Fibroblast of skin of right biceps (primary cell): ENCODE results near the gene SLC11A2.
"Not testable (repeated sequence)": the region's sequence is repeated elsewhere in the genome, so short reads cannot be mapped to it uniquely, and the experiment has no call there.

Experiments
- DNase-seq: peaks from one replicate; pipeline ENCODE4 v3.0.0-alpha.2; 2013

The SLC11A2 gene

GRCh38 chr12:50936821-50937530, 89.2 kb downstream of the SLC11A2 start:
- DNase-seq = no peak

DNA sequence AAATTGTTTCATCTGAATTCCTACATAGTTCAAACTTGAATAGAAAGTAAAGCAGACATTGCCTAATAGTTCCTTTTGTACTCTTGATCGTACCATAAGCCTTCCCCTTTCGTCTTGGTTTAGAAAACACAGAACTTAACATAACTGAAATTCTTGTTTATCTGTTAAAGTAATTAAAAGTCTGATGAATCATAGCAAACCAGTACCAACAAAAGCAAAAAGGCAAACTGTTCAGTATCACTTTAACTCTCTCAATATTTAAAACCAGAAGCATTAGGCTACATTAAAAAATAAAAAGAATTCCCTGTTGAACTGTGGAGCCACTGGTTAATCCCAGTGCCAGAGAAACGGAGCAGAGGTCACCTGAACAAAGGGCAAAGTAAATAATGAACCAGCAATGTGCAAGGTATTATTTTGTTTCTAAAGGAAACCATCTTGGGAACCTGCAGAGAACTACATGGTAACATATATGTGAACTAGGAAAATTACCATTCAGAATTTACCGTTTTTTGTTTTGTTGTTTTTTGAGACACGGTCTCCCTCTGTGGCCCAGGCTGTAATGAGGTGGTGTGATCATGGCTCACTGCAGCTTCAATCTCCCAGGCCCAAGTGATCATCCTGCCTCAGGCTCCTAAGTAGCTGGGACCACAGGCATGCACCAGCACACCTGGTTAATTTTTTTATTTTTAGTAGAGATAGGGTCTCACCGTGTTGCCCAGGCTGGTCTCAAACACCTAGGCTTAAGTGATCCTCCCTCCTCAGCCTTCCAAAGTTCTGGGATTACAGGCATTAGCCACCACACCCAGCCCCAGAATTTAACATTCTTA, 91.0 kb downstream of the SLC11A2 start:
- DNase-seq = no peak

DNA sequence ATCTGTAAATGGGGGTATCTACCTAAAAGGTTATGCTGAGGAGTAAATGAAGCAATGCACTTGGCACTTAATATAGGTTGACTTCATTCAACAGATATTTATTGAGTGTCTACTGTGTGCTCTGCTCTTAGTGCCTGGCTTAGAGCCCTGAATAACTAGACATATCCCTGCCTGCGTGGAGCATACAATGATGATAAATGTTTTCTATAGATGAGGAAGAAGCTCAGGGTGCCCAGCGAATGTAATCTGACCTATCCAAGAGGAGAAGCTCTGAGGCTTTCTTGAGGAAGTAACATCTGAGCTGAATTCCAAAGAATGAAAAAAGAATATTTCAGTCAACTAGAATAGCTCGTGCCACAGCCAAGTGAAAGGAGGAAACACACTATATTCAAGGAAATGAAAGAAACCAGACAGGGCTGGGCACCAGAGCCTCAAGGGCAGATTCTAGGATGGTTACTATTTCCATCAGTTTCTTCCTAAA, 91.8 kb downstream of the SLC11A2 start:
- no peak for DNase-seq

DNA sequence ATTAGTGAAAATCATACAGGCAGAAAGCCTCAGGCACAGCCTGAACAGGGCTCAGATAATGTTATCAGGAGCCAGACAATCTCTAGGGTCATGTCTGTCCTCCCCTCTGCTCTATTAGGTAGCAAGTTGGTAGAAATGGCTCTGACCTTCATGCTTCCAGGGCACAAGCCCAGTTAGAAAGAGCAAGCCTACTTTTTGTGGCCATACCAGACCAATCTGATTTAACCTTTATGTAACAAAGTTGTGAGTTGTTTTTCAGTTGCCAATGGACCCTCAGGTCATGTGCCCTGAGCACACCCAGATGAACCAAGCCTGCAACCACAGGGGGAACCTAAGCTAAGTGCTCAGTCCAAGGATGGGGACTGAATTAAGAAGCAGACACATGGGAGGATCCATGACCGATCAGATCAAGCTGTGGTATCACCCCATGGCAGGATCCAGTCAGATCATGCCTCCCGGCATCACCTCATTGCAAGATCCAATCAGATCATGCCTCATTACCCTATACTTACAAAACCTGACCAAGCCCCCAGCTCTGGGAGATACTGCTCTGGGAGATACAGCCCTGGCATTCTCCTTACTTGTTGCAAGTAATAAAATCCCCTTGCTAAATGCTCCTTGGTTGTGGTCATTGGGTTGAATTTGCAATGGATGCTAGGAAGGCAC, 92.6 kb downstream of the SLC11A2 start:
- DNase-seq = peak; percentile 5

GRCh38 chr12:50932787-50933280, 93.3 kb downstream of the SLC11A2 start:
- no peak for DNase-seq

GRCh38 chr12:50930477-50930876, 95.7 kb downstream of the SLC11A2 start:
- not testable (repeated sequence) for DNase-seq

DNA sequence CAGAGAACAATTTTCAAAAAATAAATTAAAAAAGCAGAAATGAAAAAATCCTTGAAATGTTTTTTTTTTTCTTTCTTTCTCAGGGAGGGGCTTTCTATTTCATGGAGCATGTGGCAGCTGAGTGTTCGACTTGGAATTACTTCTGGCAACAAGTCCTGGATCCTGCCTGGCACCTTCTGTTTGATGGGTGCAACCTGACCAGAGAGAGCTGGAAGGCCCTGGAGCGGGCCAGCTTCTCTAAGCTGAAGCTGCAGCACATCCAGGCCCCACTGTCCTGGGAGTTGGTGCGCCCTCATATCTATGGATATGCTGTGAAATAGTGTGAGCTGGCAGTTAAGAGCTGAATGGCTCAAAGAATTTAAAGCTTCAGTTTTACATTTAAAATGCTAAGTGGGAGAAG, 96.4 kb downstream of the SLC11A2 start:
- no peak for DNase-seq
